ENCODE results near the gene KLK14. TPM values are rescaled to one million over a fixed set of nuclear protein-coding genes. Genes with fewer than 3 reads are reported as not detected.

KLK14 gene
- polyA plus RNA-seq, 1 experiment, result 0.06 TPM

- DNase-seq (ENCODE audit: low read depth), result no peak
- ChIA-PET CTCF (no interaction called here), POLR2A (interaction anchor here (0.6 kb wide), 1 partner anchor 338 kb away, joined by 4 read pairs; no protein-coding TSS in a partner anchor)
- Histone ChIP-seq H3K27me3 (ENCODE audit: control insufficient read depth, insufficient read depth, low read length) (no peaks in the 10 kb centered on the region), H3K4me3 (ENCODE audit: low read depth, low read length) (no peak overlapping the region), H3K36me3 (ENCODE audit: control insufficient read depth, insufficient read depth, low read length) (no peaks in the 10 kb centered on the region)
- no peak for TF ChIP-seq CTCF (IDR thresholded peaks at IDR 0.05; ENCODE audit: insufficient read depth, low read depth, low read length)
Measured at GRCh38 chr19:51123381-51123800, 40.7 kb upstream of the KLK14 start.

- TF ChIP-seq CTCF (IDR thresholded peaks at IDR 0.05; ENCODE audit: insufficient read depth, low read depth, low read length), result no peak
- no peak overlapping the region for H3K4me3 ChIP-seq (ENCODE audit: low read depth, low read length)
- H3K27me3 ChIP-seq (ENCODE audit: control insufficient read depth, insufficient read depth, low read length), result no peaks in the 10 kb centered on the region
- CTCF ChIA-PET, result no interaction called here
- POLR2A ChIA-PET, result no interaction called here
- no peaks in the 10 kb centered on the region for H3K36me3 ChIP-seq (ENCODE audit: control insufficient read depth, insufficient read depth, low read length)
- DNase-seq (ENCODE audit: low read depth), result no peak
Measured at GRCh38 chr19:51122112-51122981, 39.7 kb upstream of the KLK14 start.

GRCh38 chr19:51121257-51121656 lies 38.6 kb upstream of the KLK14 start:
- no peaks in the 10 kb centered on the region; the same call in 1 of the 2 replicates for H3K27me3 ChIP-seq (ENCODE audit: control insufficient read depth, insufficient read depth, low read length)
- no peak for TF ChIP-seq CTCF (IDR thresholded peaks at IDR 0.05; ENCODE audit: insufficient read depth, low read depth, low read length)
- no peak for DNase-seq (ENCODE audit: low read depth)
- POLR2A ChIA-PET, result no interaction called here
- CTCF ChIA-PET, result no interaction called here
- H3K36me3 ChIP-seq (ENCODE audit: control insufficient read depth, insufficient read depth, low read length), result no peaks in the 10 kb centered on the region
- no peak overlapping the region for H3K4me3 ChIP-seq (ENCODE audit: low read depth, low read length)

- no peaks in the 10 kb centered on the region for H3K36me3 ChIP-seq (ENCODE audit: control insufficient read depth, insufficient read depth, low read length)
- no peak for TF ChIP-seq CTCF (IDR thresholded peaks at IDR 0.05; ENCODE audit: insufficient read depth, low read depth, low read length)
- H3K27me3 ChIP-seq (ENCODE audit: control insufficient read depth, insufficient read depth, low read length), result no peaks in the 10 kb centered on the region; the same call in 1 of the 2 replicates
- CTCF ChIA-PET, result no interaction called here
- POLR2A ChIA-PET, result no interaction called here
- DNase-seq (ENCODE audit: low read depth), result no peak
- H3K4me3 ChIP-seq (ENCODE audit: low read depth, low read length), result no peak overlapping the region
Measured at GRCh38 chr19:51120160-51120559, 37.5 kb upstream of the KLK14 start.

- CTCF ChIA-PET, result no interaction called here
- Histone ChIP-seq H3K4me3 (ENCODE audit: low read depth, low read length) (no peak overlapping the region), H3K27me3 (ENCODE audit: control insufficient read depth, insufficient read depth, low read length) (no peaks in the 10 kb centered on the region; the same call in 1 of the 2 replicates), H3K36me3 (ENCODE audit: control insufficient read depth, insufficient read depth, low read length) (no peaks in the 10 kb centered on the region)
- no peak for TF ChIP-seq CTCF (IDR thresholded peaks at IDR 0.05; ENCODE audit: insufficient read depth, low read depth, low read length)
- DNase-seq (ENCODE audit: low read depth), result no peak
- POLR2A ChIA-PET, result no interaction called here
Measured at GRCh38 chr19:51119611-51120010, 36.9 kb upstream of the KLK14 start.
